NCI-H526 (cell line): ENCODE results near the gene VEPH1.

ENCODE experiments used
- DNase-seq, 2 experiments: peaks; one replicate each; lab custom pipeline; 2025; lab: John Stamatoyannopoulos, UW

Gene VEPH1

DNA sequence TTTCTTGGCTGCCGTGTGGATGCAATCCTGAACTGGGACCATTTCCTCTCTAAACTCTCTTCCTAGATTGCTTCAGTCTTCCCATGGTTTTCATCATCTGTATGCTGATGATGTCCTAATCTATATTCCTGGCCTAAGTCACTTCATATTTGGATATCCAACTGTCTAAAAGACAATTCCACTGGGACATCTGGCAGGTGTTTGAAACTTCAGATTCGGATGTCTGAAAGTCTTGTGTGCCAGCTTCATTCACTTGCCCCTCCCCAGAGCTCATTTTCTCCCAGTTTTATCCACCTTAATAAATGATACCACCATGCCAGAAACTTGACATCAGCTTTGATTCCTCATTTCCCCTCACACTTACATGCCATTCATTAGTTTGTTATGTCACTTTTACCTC is 201.5 kb downstream of the VEPH1 start:
- no peak for DNase-seq

DNA sequence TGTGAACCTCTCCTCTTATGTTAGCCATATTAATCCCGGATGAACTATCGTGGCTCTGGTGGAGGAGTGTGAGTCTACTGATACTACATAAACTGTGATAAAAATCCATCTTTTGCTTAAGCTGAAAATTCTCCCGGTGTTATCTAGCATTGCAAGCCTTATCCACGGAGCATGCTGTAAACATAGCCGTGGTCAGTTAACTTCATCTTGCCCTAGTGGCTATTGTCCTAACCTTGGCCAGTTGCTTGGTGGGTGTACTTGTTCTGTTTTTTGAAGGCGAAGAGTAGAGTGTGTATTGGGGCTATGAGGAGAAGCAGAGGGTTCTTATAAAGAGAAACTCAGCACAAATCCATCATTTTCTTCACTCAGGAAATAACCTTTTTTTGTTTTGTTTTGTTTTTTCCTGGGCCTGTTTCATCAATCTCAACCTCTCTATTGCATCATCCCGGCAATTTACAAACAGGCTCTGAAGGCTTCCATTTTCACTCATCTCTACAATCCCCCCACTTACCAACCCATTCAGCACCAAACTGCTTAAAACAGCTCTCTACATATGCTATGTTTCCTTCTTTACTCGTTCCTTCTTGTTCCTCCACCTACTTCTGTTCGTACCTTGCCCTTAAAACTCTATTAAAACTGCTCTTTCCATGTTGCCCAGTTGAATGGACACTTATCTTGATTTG is 202.1 kb downstream of the VEPH1 start:
- DNase-seq = no peak

DNA sequence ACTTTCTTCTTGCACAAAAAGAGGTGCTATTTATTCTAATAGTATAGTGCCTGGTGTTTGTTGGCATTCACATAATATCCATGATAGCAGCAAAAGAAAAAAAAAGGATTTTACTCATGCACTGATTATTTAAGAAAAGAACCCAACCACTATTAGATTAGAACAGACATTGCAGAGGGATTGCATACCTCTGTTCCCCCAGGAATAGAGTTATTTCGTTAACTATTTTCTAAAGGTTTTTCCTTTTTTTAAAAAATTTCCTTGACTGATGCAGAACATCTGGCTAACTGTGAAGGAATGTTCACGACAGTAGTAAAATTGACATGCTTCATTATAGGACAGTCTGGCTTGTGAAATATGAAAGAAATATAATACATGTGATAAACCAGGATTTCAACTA is 203.1 kb downstream of the VEPH1 start:
- no peak for DNase-seq

DNA sequence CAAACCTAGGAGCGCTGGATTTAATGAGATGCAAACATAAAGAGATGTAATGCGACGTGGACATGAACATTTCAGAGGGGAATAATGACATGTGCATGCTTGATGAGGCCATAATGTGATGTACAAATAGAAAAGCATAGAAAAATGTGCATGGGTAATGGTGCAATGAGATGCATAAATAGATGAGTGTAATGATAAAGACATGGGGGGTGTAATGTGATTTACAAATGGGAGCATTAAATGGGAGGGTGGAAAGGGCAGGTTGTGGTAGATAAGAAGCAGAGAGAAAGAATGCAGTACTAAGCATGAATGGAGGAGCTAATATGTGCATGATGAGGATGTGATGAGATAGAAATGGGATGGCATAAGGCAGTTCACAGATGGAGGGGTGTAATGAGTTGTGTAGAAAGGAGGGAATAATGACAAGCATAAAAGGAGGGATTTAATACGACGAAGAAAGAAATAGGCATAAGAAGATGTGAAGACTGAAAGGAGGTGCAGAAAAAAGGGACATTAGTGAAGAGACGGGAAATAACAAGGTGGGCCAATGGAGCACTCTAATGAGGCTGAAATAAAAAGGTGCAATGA is 205.8 kb downstream of the VEPH1 start:
- DNase-seq = peak in 1 of 2 experiments; percentile 21

DNA sequence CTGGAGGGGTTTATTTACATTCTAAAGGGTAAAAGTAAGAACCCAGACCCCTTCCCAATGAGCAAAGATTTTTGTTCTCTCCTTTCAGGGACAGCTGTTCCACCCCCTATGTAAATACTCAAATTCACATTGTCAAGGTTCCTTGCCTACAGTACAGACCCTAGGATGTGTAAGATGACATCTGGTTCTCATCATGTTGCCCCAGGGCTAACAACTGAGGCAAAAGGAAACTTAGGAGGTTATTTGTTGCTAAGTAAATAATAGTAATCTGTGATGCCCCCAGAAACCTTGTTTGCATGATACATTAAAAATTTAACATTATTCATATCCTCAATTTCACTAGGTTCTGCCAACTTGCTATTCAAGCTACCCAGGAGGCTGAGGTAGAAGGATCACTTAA is 208.3 kb downstream of the VEPH1 start:
- no peak for DNase-seq

DNA sequence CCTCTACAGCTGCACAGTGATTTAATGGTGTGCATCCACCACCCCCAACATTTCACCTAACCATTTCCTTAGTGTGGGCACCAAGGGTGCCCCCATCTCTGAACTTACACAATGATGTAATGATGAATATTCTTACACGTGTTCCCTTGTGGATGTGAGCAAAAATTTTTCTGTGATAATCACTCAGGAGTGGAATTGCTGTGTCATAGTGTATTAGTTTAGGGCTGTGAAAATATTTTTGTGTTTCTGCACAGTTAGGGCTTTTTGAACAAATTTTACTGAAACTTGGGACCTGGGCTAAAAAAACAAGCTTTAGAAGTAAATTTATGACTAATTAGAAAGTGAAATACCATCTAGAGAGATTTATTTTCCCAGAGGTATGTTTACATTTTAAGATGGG is 208.7 kb downstream of the VEPH1 start:
- no peak for DNase-seq

DNA sequence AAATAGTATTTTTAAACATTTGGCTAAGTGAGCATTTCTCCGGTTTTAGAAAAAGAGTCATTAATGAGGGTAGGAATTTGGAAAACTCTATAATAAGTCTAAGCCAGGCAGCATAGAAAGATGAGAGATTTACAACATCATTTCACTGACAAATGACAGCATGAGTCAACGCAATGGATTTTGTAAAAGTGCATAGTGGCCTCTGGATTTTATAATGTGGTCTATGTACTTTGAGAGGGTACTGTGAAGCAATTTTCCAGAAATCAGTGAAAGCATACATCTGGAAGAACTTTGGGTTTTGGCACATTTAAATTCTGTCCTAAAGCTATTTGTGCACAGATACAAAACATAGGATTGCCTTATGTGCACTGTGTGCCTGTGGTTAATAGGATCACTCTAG is 212.4 kb downstream of the VEPH1 start:
- DNase-seq = no peak

DNA sequence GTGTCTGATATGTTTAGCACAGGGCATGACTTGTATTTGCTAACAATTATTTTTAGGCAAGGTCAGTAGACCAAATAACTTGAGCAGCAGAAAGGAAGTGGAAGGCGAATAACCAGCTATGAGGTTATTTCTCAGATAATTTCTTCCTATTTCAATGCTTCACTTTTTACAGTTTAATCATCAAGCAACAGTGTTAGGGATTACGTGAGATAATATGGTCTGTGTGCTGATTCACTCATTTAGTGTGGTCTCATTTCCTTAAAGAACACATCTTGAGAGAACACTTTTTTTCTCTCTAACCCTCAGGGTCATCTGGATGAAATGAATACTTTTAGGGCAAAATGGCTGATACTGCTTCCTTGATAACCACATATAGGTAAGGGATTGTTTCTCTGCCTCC is 217.2 kb downstream of the VEPH1 start:
- no peak for DNase-seq

DNA sequence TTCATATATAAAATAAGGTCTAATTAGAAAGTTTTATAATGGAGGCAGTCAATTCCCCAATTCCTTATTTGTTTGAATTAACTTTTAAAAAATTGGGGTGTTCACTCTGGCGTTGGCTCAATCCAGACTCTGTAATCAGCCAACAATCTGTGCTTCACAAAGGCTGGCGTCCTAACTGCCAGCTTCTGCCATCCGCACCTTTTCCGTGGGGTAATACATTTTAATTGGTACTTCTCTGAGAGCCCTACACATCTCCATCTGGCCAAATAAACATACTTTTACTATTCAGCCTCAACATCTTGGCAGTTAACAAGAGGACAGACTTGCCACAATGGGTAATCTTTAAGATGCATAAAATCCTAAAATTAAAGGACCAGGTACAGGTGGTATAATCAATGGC is 218.1 kb downstream of the VEPH1 start:
- no peak for DNase-seq

DNA sequence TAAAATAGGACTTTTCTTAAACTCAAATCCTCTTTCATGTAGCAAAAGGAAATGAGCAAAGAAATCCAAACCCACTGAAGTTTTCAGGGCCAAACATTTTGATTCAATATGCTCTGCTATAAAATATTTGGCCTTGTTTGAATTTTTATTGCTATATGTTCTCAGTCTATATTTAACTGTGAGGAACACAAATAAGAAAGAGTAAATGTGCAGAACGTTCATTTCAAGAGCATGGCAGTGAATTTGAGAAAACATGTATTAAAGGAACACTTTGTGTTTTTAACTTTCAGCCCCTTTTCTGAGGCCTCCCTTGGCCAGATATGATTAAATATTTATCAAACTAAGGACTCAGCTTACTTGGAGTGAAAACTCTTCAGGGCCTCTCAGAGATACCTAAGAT is 218.5 kb downstream of the VEPH1 start:
- no peak for DNase-seq

DNA sequence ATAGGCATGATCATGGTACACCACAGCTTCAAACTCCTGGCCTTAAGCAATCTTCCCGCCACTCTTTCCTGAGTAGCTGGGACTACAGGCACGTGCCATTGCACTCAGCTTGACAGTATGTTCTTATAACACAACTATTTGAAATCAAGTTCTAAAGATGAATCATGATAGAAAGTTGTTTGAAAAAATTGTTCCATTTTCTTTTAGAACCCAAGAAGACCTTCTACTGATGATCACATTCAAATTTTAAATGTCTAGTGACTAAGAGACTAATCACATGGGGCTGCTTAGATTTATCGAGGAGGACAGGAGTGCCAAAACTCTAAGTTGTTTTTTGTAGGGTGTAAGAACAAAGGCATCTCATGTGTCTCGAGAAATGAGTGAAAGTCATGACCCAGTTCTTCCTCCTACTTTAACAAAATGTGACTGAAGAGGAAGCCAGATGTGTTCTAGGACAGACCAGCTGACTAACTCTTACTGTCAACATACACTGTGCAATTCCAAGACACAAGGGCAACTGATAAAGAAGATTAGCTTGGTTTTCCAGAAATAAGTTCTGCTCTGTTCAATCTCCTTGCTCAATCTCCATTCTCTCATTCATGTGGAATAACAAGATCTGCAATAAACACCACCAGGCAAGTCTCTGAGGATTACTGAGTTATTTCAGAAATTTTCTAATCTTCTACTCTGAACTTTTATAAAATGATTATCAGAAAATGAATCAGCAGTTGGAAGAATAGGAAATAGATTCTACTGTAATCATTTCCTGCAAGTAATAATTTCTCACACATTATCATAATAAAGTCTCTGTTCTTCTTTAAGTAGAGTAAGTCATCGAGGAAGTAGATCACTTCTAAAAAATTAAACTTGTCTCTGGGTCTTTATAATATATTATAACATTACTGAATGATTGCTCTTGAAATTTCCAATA is 220.7 kb downstream of the VEPH1 start:
- no peak for DNase-seq

DNA sequence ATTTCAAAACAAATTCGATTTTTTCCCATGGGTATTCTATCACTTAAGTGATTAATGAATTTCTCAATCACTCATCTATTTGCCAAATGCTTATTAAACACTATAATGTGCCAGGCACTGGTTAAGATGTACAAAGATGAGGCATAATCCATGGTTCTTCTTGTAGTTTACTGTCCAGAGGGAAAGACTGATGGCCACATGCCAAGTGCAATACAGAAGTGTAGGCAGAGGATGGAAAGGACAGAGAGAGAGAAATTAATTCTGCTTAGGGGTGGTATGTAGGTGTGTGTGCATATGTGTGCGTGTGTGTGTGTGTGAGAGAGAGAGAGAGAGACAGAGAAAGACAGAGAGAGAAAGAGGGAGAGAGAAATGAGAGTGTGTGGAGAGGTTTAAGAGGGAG is 222.4 kb downstream of the VEPH1 start:
- DNase-seq = no peak

DNA sequence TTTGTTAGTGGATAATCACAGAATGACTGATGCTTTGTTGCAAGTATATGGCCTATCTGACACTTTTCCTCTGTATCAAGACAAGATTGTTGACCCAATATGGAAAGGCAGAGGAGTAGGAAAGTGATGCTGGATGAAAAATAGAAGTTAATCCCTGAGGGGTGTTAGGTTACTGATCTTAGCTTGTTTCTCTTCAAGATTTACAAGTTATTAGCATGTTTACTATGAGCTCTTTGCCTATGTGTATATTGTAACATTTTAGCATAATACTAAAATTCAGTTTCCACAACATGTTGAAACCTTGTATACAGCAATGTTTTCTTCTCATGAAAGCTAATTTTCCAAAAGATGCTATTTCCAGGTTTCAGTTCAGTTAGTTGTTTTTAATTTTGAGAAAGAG is 222.9 kb downstream of the VEPH1 start:
- no peak for DNase-seq

DNA sequence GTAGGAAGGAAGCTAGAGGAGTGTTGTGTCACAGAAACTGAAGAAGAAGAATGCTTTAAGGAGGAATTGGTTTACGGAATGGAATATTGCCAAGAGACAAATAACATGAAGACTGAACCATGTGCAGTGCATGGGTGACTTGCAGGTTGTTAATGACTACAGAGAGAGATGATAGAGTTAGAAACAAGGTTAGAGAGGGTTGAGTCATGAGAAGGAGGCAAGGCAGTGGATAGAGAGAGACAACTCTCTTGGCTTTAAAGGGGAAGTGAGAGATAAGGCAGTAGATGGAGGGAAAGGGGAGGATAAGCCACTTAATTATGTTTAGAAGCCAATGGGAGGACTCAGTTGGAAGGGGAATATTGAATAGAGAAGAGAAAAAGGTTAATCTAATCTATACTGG is 224.0 kb downstream of the VEPH1 start:
- DNase-seq = no peak

DNA sequence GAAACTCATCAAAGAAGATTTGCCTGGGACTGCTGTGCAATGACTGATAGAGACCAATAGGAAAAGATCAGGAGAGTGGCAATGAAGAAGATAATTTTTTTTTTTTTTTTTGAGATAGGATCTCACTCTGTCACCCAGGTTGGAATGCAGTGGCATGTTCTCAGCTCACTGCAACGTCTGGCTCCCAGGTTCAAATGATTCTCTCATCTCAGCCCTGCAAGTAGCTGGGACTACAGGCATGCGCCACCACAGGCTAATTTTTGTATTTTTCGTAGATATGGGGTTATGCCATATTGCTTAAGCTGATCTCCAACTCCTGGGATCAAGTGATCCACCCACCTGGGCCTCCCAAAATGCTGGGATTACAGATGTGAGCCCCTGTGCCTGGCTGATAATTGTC is 226.4 kb downstream of the VEPH1 start:
- no peak for DNase-seq

DNA sequence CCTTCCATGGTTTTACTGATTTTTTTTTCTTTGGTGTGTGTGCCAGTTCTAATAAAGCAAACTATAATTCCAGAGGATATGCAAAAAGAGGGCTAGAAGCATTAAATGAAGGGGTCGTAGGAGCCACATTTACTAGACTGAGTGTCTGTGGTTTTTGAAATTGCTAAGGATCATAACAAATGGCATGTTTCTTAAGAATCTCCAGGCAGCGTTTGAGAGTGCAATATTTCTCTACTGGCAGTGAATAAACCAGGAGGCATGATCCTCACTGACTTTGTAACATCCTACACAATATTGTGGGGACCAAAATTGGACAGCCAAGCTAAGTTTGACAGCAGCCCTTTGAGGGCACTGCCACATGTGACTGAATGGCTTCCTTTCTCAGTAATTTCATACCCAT is 227.4 kb downstream of the VEPH1 start:
- DNase-seq = no peak

DNA sequence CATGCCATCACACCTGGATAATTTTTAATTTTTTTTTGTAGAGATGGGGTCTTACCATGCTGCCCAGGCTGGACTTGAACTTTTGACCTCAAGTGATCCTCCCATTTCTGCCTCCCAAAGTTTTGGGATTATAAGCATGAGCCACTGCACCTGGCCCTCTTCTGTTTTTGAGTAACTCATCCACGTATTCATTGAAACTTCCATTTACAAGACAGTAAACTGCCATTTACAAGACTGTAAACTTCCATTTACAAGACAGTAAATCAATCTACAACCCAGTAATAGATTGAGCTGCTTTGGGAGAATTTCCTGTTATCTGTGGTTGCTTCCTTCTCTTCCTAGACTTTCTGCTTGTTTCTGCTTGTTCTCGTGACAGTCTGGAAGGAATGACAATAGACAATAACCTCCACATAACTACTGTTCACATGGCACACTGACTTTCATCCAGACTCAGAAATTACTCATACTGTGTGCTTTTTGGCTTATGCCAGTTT is 228.5 kb downstream of the VEPH1 start:
- DNase-seq = no peak

DNA sequence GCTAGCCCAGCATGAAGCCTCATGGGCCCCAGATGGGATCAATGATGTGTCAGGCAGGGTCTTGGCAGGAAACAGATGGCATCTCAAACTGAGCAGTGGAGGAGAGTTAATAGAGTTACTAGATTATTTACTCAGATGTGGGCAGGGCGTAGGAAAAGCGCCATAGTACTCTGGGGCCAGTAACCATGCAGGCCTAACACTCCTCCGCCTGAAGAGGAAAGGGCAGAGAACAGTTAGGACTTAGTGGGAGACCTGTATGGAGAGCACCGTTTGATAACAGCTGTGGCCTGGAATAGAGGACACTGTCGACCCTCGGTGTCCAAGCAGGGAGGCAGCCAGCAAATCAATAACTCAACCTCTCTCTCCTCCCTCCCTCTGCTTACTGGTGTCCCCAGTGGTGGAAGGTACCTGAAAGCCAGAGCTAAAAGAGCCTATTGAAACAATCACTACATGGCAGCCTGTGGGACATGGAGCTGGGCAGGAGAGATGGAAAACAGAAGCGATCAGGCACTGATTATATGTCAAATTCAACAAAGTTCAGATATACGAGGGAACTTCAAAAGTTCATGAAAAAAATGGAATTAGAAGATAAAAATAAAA is 231.8 kb downstream of the VEPH1 start:
- DNase-seq = no peak

DNA sequence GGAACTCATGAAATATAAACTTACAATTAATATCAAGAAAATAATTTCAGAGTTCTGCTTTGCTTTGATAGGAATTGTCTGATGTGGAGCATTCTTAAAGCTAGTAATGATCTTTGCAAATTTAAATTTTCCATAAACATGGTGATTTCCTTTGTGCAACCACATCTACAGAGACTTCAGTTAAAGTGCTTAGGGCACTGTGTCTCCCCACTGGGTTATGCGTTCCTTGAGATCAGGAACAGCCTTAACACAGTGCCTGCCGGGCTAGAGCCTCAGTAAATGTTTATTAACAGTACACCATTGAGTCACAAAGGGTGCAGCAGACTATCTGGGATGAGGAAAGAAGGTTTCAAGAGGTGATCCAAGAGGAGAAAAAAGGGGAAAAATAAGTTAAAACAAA is 235.2 kb downstream of the VEPH1 start:
- DNase-seq = no peak

DNA sequence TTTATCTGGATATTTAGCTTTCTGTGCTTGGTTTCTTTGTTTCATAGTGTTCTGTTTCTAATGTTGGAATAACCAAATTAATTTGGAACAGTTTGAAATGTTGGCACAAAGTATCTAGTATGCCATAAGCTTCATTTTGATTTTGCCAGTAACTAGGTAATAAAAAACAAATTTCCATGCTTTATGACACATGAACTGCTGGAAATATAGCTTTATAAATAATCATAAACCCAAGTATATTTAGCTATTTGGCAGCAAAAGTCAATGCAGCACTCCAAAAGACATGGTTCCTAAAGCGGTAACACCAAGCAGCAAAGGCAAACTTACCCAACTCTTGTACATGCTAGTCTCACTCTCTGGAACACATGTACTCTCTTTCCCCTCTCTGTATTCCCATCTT is 237.3 kb downstream of the VEPH1 start:
- no peak for DNase-seq

DNA sequence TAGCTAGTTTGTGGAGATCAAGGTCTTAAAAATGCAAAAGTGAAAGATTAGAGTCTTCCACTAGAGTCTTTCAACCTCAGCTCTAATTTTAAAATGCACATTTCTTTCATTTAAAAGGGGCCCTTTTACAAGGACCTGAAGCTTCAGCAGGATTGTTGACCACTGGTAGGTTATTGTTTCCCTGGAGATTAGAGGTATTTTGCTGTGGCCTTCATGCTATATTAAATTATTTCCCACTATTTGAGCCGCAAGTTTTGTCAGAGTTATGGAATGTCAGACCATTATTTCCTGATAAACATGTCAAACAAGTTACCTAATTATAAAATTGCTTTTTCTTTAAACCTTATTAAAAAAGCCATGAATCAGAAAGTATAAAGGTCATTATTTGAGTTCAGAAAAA is 240.2 kb downstream of the VEPH1 start:
- no peak for DNase-seq

DNA sequence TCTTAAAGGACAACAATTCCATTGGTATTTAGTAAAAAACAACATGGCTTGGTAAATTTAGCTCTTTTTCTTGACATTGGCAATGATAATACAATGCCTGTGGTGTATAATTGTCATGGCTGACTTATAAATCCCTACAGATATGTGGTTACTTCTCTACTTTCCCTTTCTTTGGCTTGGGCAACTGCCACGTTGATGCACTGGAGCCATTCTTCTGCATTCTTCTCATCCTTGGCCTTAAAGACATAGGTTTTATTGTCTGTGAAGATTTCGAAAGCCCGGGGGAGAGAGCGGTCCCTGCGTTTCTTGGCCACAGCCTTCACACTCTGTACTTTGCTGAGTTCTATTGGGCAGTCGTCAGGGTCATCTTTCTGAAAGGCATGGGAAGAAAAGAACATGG is 242.2 kb downstream of the VEPH1 start:
- no peak for DNase-seq

DNA sequence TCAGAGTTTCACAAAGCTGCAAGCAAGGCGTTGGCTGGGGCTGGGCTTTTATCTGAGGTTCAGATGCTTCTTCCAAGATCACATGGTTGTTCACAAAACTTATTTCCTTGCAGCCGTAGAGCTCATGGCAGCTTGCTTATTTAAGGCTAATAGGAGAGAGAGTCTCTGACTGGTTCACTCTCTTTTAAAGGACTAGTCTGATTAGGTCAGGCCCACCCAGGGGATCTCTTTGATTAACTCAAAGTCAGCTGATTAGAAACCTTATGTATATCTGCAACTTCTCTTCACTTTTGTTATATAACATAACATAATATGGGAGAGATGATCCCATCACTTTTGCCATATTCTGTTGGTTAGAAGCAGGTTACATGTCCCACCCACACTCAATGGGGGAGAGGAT is 243.4 kb downstream of the VEPH1 start:
- DNase-seq = no peak
